K562 (cell line): ENCODE results near the gene STIL. TPM values are rescaled to one million over a fixed set of nuclear protein-coding genes. Genes with fewer than 3 reads are reported as not detected.
A peak's percentile ranks its signal among the peaks of the same experiment; 100 is the strongest.

ENCODE experiments used
- GATAD2A ChIP-seq: fragments of 450-650 bp; IDR thresholded peaks from 2 replicates; pipeline ENCODE4 v1.6.1; 2017
- HDAC6 ChIP-seq: IDR thresholded peaks from 2 replicates; pipeline ENCODE4 v1.6.1; 2012; ENCODE audit warnings: low read depth, mild to moderate bottlenecking, control low read depth, inconsistent platforms, low read length, moderate library complexity
- LARP7 ChIP-seq: fragments of 450-650 bp; IDR thresholded peaks from 2 replicates; pipeline ENCODE4 v1.6.1; 2016
- MNT ChIP-seq, 2 experiments: fragments of 450-650 bp; conservative IDR thresholded peaks; 2 replicates each; pipeline ENCODE4 v1.6.1; 2017; ENCODE audit warnings: mild to moderate bottlenecking in 2 of 2, moderate library complexity in 2 of 2
- NCOR1 ChIP-seq: fragments of 450-650 bp; IDR thresholded peaks from 2 replicates; pipeline ENCODE4 v1.6.1; 2016; ENCODE audit warnings: mild to moderate bottlenecking, moderate library complexity
- POLR2H ChIP-seq: IDR thresholded peaks from 2 replicates; pipeline ENCODE4 v1.6.1; 2016; ENCODE audit warnings: missing genetic modification characterization, low read depth, mild to moderate bottlenecking, control low read depth, missing compliant biosample characterization, moderate library complexity
- PRDM10 ChIP-seq: fragments of 450-650 bp; IDR thresholded peaks from 2 replicates; pipeline ENCODE4 v1.6.1; 2018; ENCODE audit not compliant: partially characterized antibody
- SNRNP70 ChIP-seq: fragments of 200-400 bp; formaldehyde crosslinking; optimal IDR thresholded peaks from 2 replicates; pipeline ENCODE3; 2017; ENCODE audit warnings: low read depth, low read length
- TAF7 ChIP-seq: fragments of 450-650 bp; IDR thresholded peaks from 2 replicates; pipeline ENCODE4 v1.6.1; 2016; ENCODE audit warnings: missing genetic modification characterization, missing compliant biosample characterization
- TRIM24 ChIP-seq, 2 experiments: fragments of 450-650 bp; IDR thresholded peaks; 2 replicates each; pipeline ENCODE4 v1.6.1; 2016
- XRCC5 ChIP-seq: fragments of 200-400 bp; formaldehyde crosslinking; IDR thresholded peaks from 2 replicates; pipeline ENCODE4 v1.6.1; 2017; ENCODE audit warnings: low read depth, mild to moderate bottlenecking, low read length
- ZNF41 ChIP-seq: fragments of 250-450 bp; sonication (Bioruptor Pico); conservative IDR thresholded peaks from 2 replicates; pipeline ENCODE4 v1.4.0; 2020; ENCODE audit warnings: mild to moderate bottlenecking
- ZNF445 ChIP-seq: fragments of 250-450 bp; sonication (Bioruptor Pico); IDR thresholded peaks from 2 replicates; pipeline ENCODE4 v1.4.0; 2020; ENCODE audit warnings: low read depth, mild to moderate bottlenecking, moderate library complexity
- ZNF592 ChIP-seq: fragments of 450-650 bp; IDR thresholded peaks from 2 replicates; pipeline ENCODE4 v1.6.1; 2017; ENCODE audit warnings: antibody characterized with exemption, mild to moderate bottlenecking
- polyA plus RNA-seq, 8 experiments: library from polyadenylated mRNA; depleted of rRNA in 4 of 8; stranded (reverse) in 5 of 8; unstranded in 3 of 8; fragments of >200 nt; fragmentation: Nextera tagmentation in 2 of 8; fragmentation: Illumina TruSeq in 1 of 8; extraction: Ambion mirVana in 2 of 8; extraction: Trizol in 1 of 8; gene quantifications; 2 replicates each; pipeline versions ENCODE4 v1.2.1 to v1.2.3, GENCODE V29; 2011 to 2014; ENCODE audit warnings: inconsistent platforms in 1 of 8, missing spikeins in 1 of 8
- total RNA-seq, 7 experiments: library from RNA; depleted of rRNA in 6 of 7; stranded (reverse); fragments of >200 nt in 6 of 7; fragmentation: Illumina TruSeq in 2 of 7; extraction: Trizol in 2 of 7; gene quantifications; 2 replicates each; pipeline versions ENCODE4 v1.2.1 to v1.2.3, GENCODE V29; 2011 to 2021; ENCODE audit warnings: low replicate concordance in 1 of 7

The STIL gene
- total and polyA plus RNA-seq, 9 of the 15 experiments (the other 6 are each of a cell fraction or from before 2014, with no cell fraction given), result 10.5 to 77.4 (median 39.6) TPM

- 0 out of 2 replicates have a peak, but pooled peaks have one; percentile 43 for TF ChIP-seq ZNF592
- TF ChIP-seq HDAC6, result no peak
- peak in 1 of 2 experiments; percentile 64; a peak in 3 of 4 replicates for TF ChIP-seq MNT (conservative IDR thresholded peaks at IDR 0.05)
- 0 out of 2 replicates have a peak, but pooled peaks have one; percentile 26 for TF ChIP-seq GATAD2A
- TF ChIP-seq POLR2H, result no peak
- peak; percentile 71 for TF ChIP-seq NCOR1
- no peak for TF ChIP-seq ZNF445 (CRISPR knock-in tag)
- 0 out of 2 replicates have a peak, but pooled peaks have one; percentile 57 for TF ChIP-seq XRCC5
- 0 out of 2 replicates have a peak, but pooled peaks have one; percentile 33 for TF ChIP-seq ZNF41 (CRISPR knock-in tag)
- peak in 1 of 2 experiments; percentile 37; a peak in 2 of 4 replicates for TF ChIP-seq TRIM24 (IDR thresholded peaks at IDR 0.05)
- peak; percentile 89 for TF ChIP-seq PRDM10
- peak; percentile 18 for TF ChIP-seq SNRNP70
- 0 out of 2 replicates have a peak, but pooled peaks have one; percentile 15 for TF ChIP-seq LARP7
- no peak; the same call in 1 of the 2 replicates for TF ChIP-seq TAF7 (tag)
- TF ChIP-seq, all 486 proteins: peak for 100
These were observed 84.7 kb downstream of the STIL start (continued) for GRCh38 chr1:47229031-47229885.
